Measurements from ENCODE around the gene SPINK8.
"Not testable (repeated sequence)": the region's sequence is repeated elsewhere in the genome, so short reads cannot be mapped to it uniquely, and the experiment has no call there.

- TF ChIP-seq CTCF (conservative IDR thresholded peaks at IDR 0.05 in 1 of 2, IDR thresholded peaks at IDR 0.05 in 1 of 2; ENCODE audit: low read depth in 1 of 2, low read length in 2 of 2); EZH2 (IDR thresholded peaks at IDR 0.05; ENCODE audit: low read length, missing control alignments): not testable (repeated sequence)
Measured at GRCh38 chr3:48331706-48332435, 1.6 kb downstream of the SPINK8 start.
